Measurements from ENCODE around the gene UTP20. TPM values are rescaled to one million over a fixed set of nuclear protein-coding genes. Genes with fewer than 3 reads are reported as not detected.

The UTP20 gene
- total RNA-seq: 5.7 TPM
- long read RNA-seq: 0 reads

GRCh38 chr12:101280006-101280505, at the start of gene UTP20:
UTP20 (plus strand) TSS chr12:101280105; CDS start chr12:101280283, 178 bp downstream.
- intact Hi-C loops (cut with DNase I): no loop called here
- DNase-seq (ENCODE audit: missing footprints) (peak; percentile 95), ATAC-seq (peak; percentile 99)

DNA sequence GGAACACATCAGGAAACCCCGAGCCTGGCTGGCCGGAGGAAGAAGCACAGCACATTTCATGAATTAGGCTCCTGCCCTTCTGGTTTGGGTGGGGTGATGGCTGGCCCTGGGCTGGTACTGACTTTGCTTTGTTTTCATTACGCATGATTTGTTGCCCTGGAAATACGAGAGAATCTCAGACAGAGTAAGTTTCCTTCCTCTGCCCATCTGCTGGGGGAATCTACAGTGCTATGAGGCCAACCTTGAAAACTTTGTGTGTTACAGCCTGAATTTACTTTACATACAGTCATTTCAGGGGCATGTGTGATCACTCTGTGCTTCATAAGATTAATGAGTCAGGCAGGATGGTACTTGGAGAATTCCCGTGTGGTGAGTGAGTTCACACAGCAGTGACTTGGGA, 49.4 kb upstream of the UTP20 start:
- ATAC-seq: peak; percentile 23
- intact Hi-C loops (cut with DNase I): no loop called here
- DNase-seq (ENCODE audit: missing footprints): peak; percentile 41

GRCh38 chr12:101231636-101232035, 48.3 kb upstream of the UTP20 start:
- intact Hi-C loops (cut with DNase I): no loop called here
- DNase-seq (ENCODE audit: missing footprints) (no peak), ATAC-seq (no peak)

GRCh38 chr12:101235686-101236085, 44.2 kb upstream of the UTP20 start:
- no peak for ATAC-seq
- intact Hi-C loops (cut with DNase I): no loop called here
- DNase-seq (ENCODE audit: missing footprints): no peak

DNA sequence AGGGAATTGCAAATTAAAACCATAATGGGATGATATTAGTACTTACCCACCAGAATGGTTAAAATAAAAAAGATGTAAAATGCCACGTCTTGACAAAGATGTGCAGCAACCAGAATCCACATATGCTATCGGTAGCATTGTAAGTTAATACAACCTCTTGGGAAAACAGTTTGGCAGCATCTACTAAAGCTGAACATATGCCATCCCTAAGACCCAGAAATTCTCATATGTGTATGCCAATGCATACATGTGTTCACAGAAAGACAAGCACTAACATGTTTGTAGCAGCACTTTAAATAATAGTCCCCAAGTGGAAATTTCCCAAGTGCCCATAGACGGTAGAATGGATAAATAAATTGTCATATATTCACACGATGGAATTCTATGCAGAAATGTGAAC, 41.6 kb upstream of the UTP20 start:
- DNase-seq (ENCODE audit: missing footprints): no peak
- intact Hi-C loops (cut with DNase I): no loop called here
- no peak for ATAC-seq

DNA sequence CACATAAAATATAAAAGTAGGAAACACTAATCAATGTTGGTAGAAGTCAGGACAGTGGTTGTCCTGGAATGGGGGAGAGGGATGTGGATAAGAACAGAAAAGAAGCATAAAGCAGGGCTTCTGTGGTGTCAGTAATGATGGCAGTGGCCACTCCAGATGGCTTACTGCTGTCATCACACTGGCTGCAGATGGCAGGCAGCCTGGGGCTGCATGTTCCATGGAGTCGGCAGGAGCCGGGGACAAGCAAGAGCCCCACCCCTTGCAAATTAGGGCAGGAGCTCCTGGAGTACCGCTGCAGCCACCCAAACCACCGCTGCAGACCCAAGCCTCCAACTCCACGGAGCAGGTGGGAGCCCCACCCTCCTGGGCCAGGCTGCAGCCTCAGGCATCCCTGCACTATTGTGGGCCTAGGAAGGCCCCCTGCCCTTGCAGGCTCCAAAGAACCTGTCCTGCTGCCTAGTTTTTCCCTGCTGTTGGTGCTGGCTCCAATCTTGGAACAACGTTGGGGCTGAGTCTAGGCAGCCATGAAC, 41.0 kb upstream of the UTP20 start:
- no peak for ATAC-seq
- DNase-seq (ENCODE audit: missing footprints): no peak
- intact Hi-C loops (cut with DNase I): no loop called here

DNA sequence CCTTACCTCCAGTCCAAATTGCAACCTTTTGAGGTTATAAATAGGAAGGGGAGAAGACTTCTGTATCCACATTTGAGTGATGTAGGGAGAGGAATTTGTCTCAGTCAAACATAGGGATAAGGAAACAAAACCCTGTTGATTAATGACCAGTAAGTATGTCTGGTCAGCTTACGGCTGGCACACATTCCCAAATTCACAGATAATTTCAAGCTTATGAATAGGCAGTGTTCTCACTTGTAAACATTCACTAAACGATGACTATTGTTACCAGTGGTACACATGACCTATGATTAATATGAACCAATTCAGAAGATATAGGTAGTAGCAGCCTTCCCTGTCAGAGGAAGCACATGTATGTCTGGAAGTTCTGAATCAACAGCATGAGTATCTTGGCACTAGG, 36.8 kb upstream of the UTP20 start:
- no peak for ATAC-seq
- DNase-seq (ENCODE audit: missing footprints): no peak
- intact Hi-C loops (cut with DNase I): no loop called here

GRCh38 chr12:101243616-101244015, 36.3 kb upstream of the UTP20 start:
- intact Hi-C loops (cut with DNase I): no loop called here
- ATAC-seq (no peak), DNase-seq (ENCODE audit: missing footprints) (no peak)

GRCh38 chr12:101256266-101256665, 23.6 kb upstream of the UTP20 start:
- DNase-seq (ENCODE audit: missing footprints) (no peak), ATAC-seq (no peak)
- intact Hi-C loops (cut with DNase I): no loop called here

DNA sequence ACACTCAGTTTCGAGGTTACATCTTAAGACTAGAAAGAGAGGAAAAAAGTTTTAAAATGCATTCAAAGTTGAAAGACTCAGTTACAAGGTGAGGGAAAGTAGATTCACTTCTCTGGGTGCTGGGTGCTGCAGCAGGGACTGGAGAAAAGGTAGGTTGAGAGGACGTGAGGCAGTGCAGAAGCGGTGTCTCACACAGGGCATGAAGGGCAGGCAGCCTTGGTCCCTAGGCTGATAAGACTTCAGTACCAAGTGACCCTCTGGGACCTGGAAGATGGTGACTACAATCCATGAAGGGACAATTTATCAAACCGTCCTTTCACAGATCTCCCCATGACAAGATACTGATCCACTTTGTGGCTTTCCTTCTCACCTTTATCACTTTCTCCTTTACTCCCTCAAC, 22.5 kb upstream of the UTP20 start:
- ATAC-seq (no peak), DNase-seq (ENCODE audit: missing footprints) (no peak)
- intact Hi-C loops (cut with DNase I): no loop called here

- DNase-seq (ENCODE audit: missing footprints): no peak
- ATAC-seq: no peak
- intact Hi-C loops (cut with DNase I): no loop called here
These were observed 12.8 kb upstream of the UTP20 start for GRCh38 chr12:101267111-101267510.

GRCh38 chr12:101276433-101276832, 3.5 kb upstream of the UTP20 start:
- no peak for DNase-seq (ENCODE audit: missing footprints)
- intact Hi-C loops (cut with DNase I): no loop called here
- ATAC-seq: no peak

DNA sequence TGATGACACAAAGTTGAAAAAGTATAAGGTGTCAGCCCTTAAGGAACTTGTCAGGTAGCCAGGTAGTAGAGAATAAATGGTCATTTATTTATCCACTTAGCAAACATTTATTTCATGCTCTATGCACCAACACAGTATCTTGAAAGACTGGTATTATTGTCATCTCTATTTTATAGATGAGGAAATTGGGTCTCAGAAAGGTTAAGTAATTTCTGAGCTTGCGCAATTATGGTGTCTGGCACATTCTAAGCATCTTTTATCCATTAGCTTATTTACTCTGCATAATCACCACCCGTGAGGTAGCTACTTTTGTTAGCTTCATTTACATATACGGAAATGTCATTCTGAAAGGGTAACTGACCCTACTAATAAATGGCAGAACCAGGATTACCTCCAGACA, 2.5 kb upstream of the UTP20 start:
- intact Hi-C loops (cut with DNase I): no loop called here
- ATAC-seq (no peak), DNase-seq (ENCODE audit: missing footprints) (no peak)

DNA sequence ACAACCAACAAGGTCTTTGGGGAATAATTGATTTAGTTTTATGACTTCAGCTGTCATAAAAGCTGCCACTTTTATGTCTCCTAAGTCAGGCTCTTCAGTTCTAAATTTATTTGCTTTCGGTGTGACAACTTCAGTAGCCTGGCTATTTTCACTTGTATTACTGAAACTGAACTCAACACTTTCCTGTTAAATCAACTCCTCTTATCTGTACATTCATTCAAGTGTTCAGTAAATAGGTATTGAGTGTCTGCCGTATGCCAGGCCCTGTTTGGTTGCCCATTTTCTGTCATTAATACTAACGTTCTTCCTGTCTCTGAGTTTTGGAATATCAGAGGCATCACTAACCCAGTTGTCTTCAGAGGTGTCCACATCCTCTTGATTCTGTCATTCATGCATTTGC, 7.5 kb downstream of the UTP20 start:
- DNase-seq (ENCODE audit: missing footprints) (no peak), ATAC-seq (no peak)
- intact Hi-C loops (cut with DNase I): no loop called here

- ATAC-seq (no peak), DNase-seq (ENCODE audit: missing footprints) (no peak)
- intact Hi-C loops (cut with DNase I): no loop called here
These were observed 17.8 kb downstream of the UTP20 start for GRCh38 chr12:101297661-101298060.

DNA sequence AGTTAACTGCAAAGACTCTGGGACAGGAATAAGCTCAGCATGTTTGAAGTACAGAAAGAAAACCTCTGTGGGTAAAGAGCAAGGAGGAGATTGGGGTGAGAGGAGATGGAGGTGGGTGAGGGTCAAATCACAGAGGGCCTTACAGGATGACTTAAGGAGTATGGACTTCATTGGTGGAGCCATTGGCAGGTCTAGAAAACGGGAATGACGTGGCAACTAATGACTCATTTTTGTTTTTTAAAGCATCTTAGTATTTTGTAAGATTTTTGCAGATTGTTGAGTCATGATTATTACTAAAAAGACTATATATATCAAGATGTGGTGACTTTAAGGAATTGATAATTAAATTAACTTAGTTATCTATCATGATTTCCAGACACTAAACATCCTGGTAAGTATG, 18.5 kb downstream of the UTP20 start:
- DNase-seq (ENCODE audit: missing footprints) (no peak), ATAC-seq (no peak)
- intact Hi-C loops (cut with DNase I): no loop called here

GRCh38 chr12:101299346-101299745, 19.4 kb downstream of the UTP20 start:
- intact Hi-C loops (cut with DNase I): no loop called here
- ATAC-seq (no peak), DNase-seq (ENCODE audit: missing footprints) (no peak)

- intact Hi-C loops (cut with DNase I): no loop called here
- no peak for ATAC-seq
These were observed 20.0 kb downstream of the UTP20 start for GRCh38 chr12:101299931-101300330.

GRCh38 chr12:101302741-101303140, 22.8 kb downstream of the UTP20 start:
- DNase-seq (ENCODE audit: missing footprints) (no peak), ATAC-seq (no peak)
- intact Hi-C loops (cut with DNase I): no loop called here

More at GRCh38 chr12:101299931-101300330, 20.0 kb downstream of the UTP20 start:
- DNase-seq (ENCODE audit: missing footprints): no peak

DNA sequence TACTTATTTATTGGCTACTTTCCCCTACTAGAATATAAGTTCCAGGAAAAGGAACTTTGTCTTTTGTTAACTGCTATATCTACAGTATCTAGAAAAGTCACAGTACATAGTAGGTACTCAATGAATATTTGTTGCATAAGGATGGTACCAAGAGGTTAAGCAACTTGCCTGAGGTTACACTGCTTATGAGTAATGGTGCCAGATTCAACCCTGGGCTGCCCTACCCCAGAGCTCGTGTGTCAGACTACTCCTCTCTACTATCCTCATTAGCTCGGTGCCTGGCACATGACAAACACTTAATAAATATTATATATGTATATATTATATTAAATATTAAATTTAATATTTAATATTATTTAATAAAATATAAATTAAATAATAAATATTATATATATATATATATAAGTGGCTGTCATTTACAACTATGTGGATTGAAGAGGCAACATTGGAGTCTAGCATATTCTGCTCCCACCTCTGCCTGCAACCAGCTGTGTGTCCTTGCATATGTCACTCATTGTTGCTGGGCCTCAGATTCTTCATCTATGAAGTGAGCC, 25.4 kb downstream of the UTP20 start:
- ATAC-seq: no peak
- intact Hi-C loops (cut with DNase I): no loop called here
- no peak for DNase-seq (ENCODE audit: missing footprints)

- ATAC-seq: no peak
- DNase-seq (ENCODE audit: missing footprints): no peak
- intact Hi-C loops (cut with DNase I): no loop called here
These were observed 25.9 kb downstream of the UTP20 start for GRCh38 chr12:101305794-101306193.
